ENCODE measurements around the gene SF3B5.
A peak's percentile ranks its signal among the peaks of the same experiment; 100 is the strongest.
"Not testable (repeated sequence)": the region's sequence is repeated elsewhere in the genome, so short reads cannot be mapped to it uniquely, and the experiment has no call there.

Gene SF3B5

DNA sequence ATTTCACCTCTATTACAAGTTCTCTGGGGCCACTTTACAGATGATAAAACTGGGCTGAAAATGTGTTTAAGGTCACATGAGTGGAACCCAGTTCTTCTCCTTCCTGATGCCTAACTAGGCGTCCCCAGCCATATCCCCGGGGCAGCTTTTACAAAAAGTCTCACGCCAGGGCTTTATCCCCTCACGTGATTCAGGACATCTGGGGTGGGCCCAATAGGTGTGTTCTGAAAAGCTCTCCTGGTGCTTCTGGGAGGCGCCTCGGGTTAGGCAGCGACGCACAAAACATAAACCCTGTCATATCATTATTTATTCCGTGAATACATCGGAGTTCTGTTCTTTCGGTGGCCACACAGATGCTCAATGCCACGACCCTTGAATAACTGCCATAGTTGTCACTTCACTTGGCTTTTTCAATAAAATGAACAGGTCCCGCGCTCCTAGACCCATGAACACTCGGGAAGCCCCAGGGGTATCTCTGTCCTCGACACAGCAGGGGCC is 32.1 kb downstream of the SF3B5 start:
- Histone ChIP-seq H3K9ac (ENCODE audit: low read length) (no peak overlapping the region), H3K9me3 (ENCODE audit: control insufficient read depth, low read depth, low read length) (no peaks in the 10 kb centered on the region), H3K27me3 (ENCODE audit: control insufficient read depth, insufficient read depth, low read length) (peaks cover 70% of the 10 kb centered on the region), H3K36me3 (ENCODE audit: control insufficient read depth, low read depth, low read length) (no peaks in the 10 kb centered on the region), H3K4me3 (ENCODE audit: low read length) (peak overlapping the region; percentile 71), H3K27ac (ENCODE audit: low read length) (no peak overlapping the region), H3K4me1 (ENCODE audit: control insufficient read depth, low read depth, low read length) (peaks cover 6% of the 10 kb centered on the region)

GRCh38 chr6:144062786-144063185 is 32.6 kb downstream of the SF3B5 start:
- Histone ChIP-seq H3K27me3 (ENCODE audit: control insufficient read depth, insufficient read depth, low read length) (peaks cover 70% of the 10 kb centered on the region), H3K9ac (ENCODE audit: low read length) (no peak overlapping the region), H3K9me3 (ENCODE audit: control insufficient read depth, low read depth, low read length) (no peaks in the 10 kb centered on the region), H3K4me3 (ENCODE audit: low read length) (peak overlapping the region; percentile 71), H3K36me3 (ENCODE audit: control insufficient read depth, low read depth, low read length) (no peaks in the 10 kb centered on the region), H3K4me1 (ENCODE audit: control insufficient read depth, low read depth, low read length) (peaks cover 6% of the 10 kb centered on the region), H3K27ac (ENCODE audit: low read length) (no peak overlapping the region)

GRCh38 chr6:144059139-144059538 is 36.2 kb downstream of the SF3B5 start:
- Histone ChIP-seq H3K27ac (ENCODE audit: low read length) (no peak overlapping the region), H3K9ac (ENCODE audit: low read length) (no peak overlapping the region), H3K4me1 (ENCODE audit: control insufficient read depth, low read depth, low read length) (peaks cover 6% of the 10 kb centered on the region), H3K27me3 (ENCODE audit: control insufficient read depth, insufficient read depth, low read length) (peaks cover 39% of the 10 kb centered on the region), H3K4me3 (ENCODE audit: low read length) (no peak overlapping the region), H3K36me3 (ENCODE audit: control insufficient read depth, low read depth, low read length) (no peaks in the 10 kb centered on the region), H3K9me3 (ENCODE audit: control insufficient read depth, low read depth, low read length) (no peaks in the 10 kb centered on the region)

DNA sequence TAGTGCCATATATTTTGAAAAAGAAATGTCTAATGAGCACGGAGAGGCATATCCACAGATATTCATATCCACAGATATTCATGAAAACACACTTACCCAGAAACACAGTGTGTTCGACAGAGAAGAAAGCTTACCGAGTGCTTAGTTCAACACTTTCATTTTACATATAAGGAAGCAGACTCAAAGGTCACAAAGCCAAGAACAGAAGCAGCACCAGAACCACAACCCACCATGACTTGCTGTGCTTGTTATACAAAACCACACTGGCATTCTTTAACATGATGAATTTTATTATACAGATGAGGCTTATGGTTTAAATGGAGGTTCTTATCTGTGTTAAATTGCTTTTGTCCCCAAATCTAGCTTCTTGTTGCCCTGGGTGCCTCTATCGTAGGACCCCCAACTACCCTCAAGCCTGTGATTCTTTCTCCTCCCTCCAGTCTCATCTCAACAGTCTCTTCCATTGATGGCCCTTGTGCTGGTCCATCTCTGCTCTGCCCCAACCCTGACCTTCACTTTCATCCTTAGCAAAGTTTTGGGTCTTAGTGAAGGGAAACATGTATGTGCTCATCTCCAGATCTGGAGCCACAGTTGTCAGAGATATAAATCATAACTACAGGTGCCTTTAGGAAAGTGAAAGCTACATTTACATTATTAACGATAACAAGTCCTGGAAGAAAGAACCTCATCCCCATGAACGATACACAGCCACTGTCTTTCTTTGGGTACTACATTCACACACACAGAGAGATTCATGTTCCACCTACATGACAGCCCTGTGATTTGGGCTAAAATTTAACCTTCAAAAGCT is 40.0 kb downstream of the SF3B5 start:
- Histone ChIP-seq H3K9me3 (ENCODE audit: control insufficient read depth, low read depth, low read length) (no peaks in the 10 kb centered on the region), H3K4me1 (ENCODE audit: control insufficient read depth, low read depth, low read length) (no peaks in the 10 kb centered on the region), H3K27me3 (ENCODE audit: control insufficient read depth, insufficient read depth, low read length) (peaks cover 1% of the 10 kb centered on the region), H3K9ac (ENCODE audit: low read length) (no peak overlapping the region), H3K27ac (ENCODE audit: low read length) (no peak overlapping the region), H3K36me3 (ENCODE audit: control insufficient read depth, low read depth, low read length) (no peaks in the 10 kb centered on the region), H3K4me3 (ENCODE audit: low read length) (no peak overlapping the region)

DNA sequence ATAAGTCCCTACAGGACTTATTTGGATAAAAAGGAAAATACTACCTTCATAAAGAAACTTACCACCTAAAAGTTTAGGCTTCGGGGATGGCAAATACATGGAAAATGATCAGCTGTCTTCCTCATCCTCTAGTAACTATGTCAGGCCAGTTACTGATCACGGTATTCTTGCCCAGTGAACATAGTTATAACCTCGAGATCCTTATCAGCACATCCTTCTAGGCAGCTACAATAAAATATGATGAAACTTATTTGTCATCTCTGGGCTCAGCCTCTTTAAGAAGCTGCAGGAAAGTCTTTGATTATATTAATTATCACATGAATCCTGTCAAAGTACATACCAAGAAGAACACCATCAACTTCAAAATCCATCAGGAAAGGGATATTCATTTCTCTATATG is 41.8 kb downstream of the SF3B5 start:
- H3K27ac ChIP-seq (ENCODE audit: low read length) = no peak overlapping the region
- no peaks in the 10 kb centered on the region for H3K9me3 ChIP-seq (ENCODE audit: control insufficient read depth, low read depth, low read length)
- H3K9ac ChIP-seq (ENCODE audit: low read length) = no peak overlapping the region
- no peaks in the 10 kb centered on the region for H3K36me3 ChIP-seq (ENCODE audit: control insufficient read depth, low read depth, low read length)
- H3K27me3 ChIP-seq (ENCODE audit: control insufficient read depth, insufficient read depth, low read length) = no peaks in the 10 kb centered on the region
- no peak overlapping the region for H3K4me3 ChIP-seq (ENCODE audit: low read length)
- H3K4me1 ChIP-seq (ENCODE audit: control insufficient read depth, low read depth, low read length) = no peaks in the 10 kb centered on the region

DNA sequence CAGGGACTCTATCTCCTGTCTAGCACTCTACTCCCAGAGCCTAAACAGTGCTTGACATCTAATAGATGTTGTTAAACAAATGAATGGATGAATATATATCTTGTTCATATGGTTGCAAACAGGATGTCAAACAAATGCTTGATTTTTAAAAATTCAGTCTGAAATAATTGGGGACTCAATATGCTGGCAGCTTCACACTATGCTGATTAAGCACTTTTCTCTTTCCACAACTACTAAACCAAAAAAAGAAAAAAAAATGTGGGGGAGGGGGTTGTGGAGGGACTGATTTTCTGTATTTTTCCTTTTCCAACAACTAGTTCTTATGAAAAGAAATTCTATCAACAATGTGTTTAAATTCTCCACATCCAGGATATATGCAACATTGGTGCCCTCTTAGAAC is 42.9 kb downstream of the SF3B5 start:
- H3K27ac ChIP-seq (ENCODE audit: low read length) = no peak overlapping the region
- H3K4me1 ChIP-seq (ENCODE audit: control insufficient read depth, low read depth, low read length) = no peaks in the 10 kb centered on the region
- no peaks in the 10 kb centered on the region for H3K27me3 ChIP-seq (ENCODE audit: control insufficient read depth, insufficient read depth, low read length)
- H3K9ac ChIP-seq (ENCODE audit: low read length) = no peak overlapping the region
- H3K4me3 ChIP-seq (ENCODE audit: low read length) = no peak overlapping the region
- H3K9me3 ChIP-seq (ENCODE audit: control insufficient read depth, low read depth, low read length) = no peaks in the 10 kb centered on the region
- no peaks in the 10 kb centered on the region for H3K36me3 ChIP-seq (ENCODE audit: control insufficient read depth, low read depth, low read length)

- H3K9me3 ChIP-seq (ENCODE audit: control insufficient read depth, low read depth, low read length) = no peaks in the 10 kb centered on the region
Observed at GRCh38 chr6:144049386-144049785, 46.0 kb downstream of the SF3B5 start.

GRCh38 chr6:144047688-144048087 is 47.7 kb downstream of the SF3B5 start:
- no peaks in the 10 kb centered on the region for H3K36me3 ChIP-seq (ENCODE audit: control insufficient read depth, low read depth, low read length)
- H3K9me3 ChIP-seq (ENCODE audit: control insufficient read depth, low read depth, low read length) = no peaks in the 10 kb centered on the region
- H3K27ac ChIP-seq (ENCODE audit: low read length) = no peak overlapping the region
- H3K9ac ChIP-seq (ENCODE audit: low read length) = no peak overlapping the region
- H3K4me1 ChIP-seq (ENCODE audit: control insufficient read depth, low read depth, low read length) = no peaks in the 10 kb centered on the region
- H3K27me3 ChIP-seq (ENCODE audit: control insufficient read depth, insufficient read depth, low read length) = no peaks in the 10 kb centered on the region
- H3K4me3 ChIP-seq (ENCODE audit: low read length) = no peak overlapping the region

More at GRCh38 chr6:144049386-144049785, 46.0 kb downstream of the SF3B5 start:
- Histone ChIP-seq H3K27me3 (ENCODE audit: control insufficient read depth, insufficient read depth, low read length) (no peaks in the 10 kb centered on the region), H3K4me3 (ENCODE audit: low read length) (no peak overlapping the region), H3K36me3 (ENCODE audit: control insufficient read depth, low read depth, low read length) (no peaks in the 10 kb centered on the region), H3K4me1 (ENCODE audit: control insufficient read depth, low read depth, low read length) (no peaks in the 10 kb centered on the region), H3K27ac (ENCODE audit: low read length) (no peak overlapping the region), H3K9ac (ENCODE audit: low read length) (no peak overlapping the region)

- not testable (repeated sequence) for H3K9me3 ChIP-seq (ENCODE audit: control insufficient read depth, low read depth, low read length); H3K4me3 ChIP-seq (ENCODE audit: low read length); H3K27me3 ChIP-seq (ENCODE audit: control insufficient read depth, insufficient read depth, low read length); H3K27ac ChIP-seq (ENCODE audit: low read length); H3K4me1 ChIP-seq (ENCODE audit: control insufficient read depth, low read depth, low read length); H3K36me3 ChIP-seq (ENCODE audit: control insufficient read depth, low read depth, low read length); H3K9ac ChIP-seq (ENCODE audit: low read length)
Observed at GRCh38 chr6:144046672-144047071, 48.7 kb downstream of the SF3B5 start.

GRCh38 chr6:144044989-144045388 is 50.4 kb downstream of the SF3B5 start:
- not testable (repeated sequence) for H3K27ac ChIP-seq (ENCODE audit: low read length); H3K9me3 ChIP-seq (ENCODE audit: control insufficient read depth, low read depth, low read length); H3K4me3 ChIP-seq (ENCODE audit: low read length)

More at GRCh38 chr6:144044989-144045388, 50.4 kb downstream of the SF3B5 start:
- H3K27me3 ChIP-seq (ENCODE audit: control insufficient read depth, insufficient read depth, low read length); H3K9ac ChIP-seq (ENCODE audit: low read length); H3K4me1 ChIP-seq (ENCODE audit: control insufficient read depth, low read depth, low read length); H3K36me3 ChIP-seq (ENCODE audit: control insufficient read depth, low read depth, low read length): not testable (repeated sequence)
